ENCODE results near the gene TOMM20. TPM values are rescaled to one million over a fixed set of nuclear protein-coding genes. Genes with fewer than 3 reads are reported as not detected.

TOMM20 gene
- total and polyA plus RNA-seq, 2 of the 8 experiments (the other 6 are each of a cell fraction or from before 2014, with no cell fraction given), result 71.4 to 168 TPM

DNA sequence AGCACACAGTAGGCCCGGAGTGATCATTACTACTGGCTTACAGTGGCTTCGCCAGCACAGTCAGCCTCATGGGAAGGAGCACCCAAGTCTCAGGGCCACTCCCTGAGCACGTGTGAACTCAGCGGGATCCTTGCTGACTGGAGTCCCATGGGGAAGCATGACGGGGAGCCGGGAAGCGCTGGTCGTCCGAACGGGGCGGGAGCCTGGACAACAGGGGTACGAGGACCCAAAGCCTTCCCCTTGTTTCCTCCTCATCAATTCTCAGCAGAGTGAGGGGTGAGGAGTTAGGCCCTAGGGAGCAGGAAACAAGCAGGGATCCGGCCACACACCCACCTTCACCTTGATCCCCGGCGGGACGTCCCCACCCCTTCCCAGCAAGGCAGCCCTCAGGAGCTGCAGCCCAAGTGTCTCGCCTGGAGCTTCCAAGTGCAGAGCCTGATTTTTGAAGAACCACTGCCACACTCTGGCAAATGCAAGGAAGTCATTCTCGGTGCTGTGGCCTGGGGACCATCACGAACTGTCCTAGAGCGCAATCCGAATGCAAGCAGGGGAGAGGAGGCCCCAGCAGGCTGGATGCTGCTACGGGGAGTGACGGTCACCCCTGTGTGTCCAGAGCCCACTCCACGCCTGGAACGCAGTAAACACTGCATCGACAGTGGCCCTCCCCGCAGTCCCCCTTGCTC is 35.5 kb downstream of the TOMM20 start:
- peak overlapping the region; percentile 91 for H2AFZ ChIP-seq (ENCODE audit: low read length)
- H2BK15ac ChIP-seq (ENCODE audit: low read length), result peak overlapping the region; percentile 88; the same call in 1 of the 2 replicates
- FAIRE-seq (no peak), DNase-seq (ENCODE audit: low read depth in 1 of 2, low spot score in 2 of 2) (peak in 1 of 2 experiments; percentile 75)
- no peak overlapping the region; a peak in 2 of 7 replicates for H3K9ac ChIP-seq (replicated peaks in 1 of 4; ENCODE audit: extremely low read depth in 1 of 4, low read depth in 3 of 4, low read length in 3 of 4)
- H3K79me1 ChIP-seq (ENCODE audit: low read depth, low read length), result no peaks in the 10 kb centered on the region
- H3K14ac ChIP-seq (ENCODE audit: insufficient read length), result no peak overlapping the region
- no peaks in the 10 kb centered on the region for H3K27me3 ChIP-seq (replicated peaks in 1 of 4; ENCODE audit: control insufficient read depth in 3 of 4, extremely low read depth in 1 of 4, insufficient read depth in 3 of 4, low read length in 3 of 4)
- no peak overlapping the region for H4K5ac ChIP-seq (ENCODE audit: insufficient read length, low read depth, low read length)
- no peak overlapping the region for H3K23ac ChIP-seq (ENCODE audit: insufficient read length)
- H3K4me3 ChIP-seq (ENCODE audit: extremely low read depth in 1 of 4, insufficient read depth in 2 of 4, low read depth in 3 of 4, low read length in 4 of 4), result peak overlapping the region in 3 of 4 experiments; percentile 20 to 46 (median 33); a peak in 5 of 8 replicates
- H3K36me3 ChIP-seq (ENCODE audit: control insufficient read depth in 2 of 4, insufficient read depth in 4 of 4, low read length in 3 of 4), result no peaks in the 10 kb centered on the region
- H2AK5ac ChIP-seq (ENCODE audit: low read depth, low read length), result no peak overlapping the region
- no peaks in the 10 kb centered on the region; the same call in 1 of the 2 replicates for H3K23me2 ChIP-seq (ENCODE audit: low read depth, low read length)
- POLR2A ChIA-PET (ENCODE audit: partially characterized antibody), result interaction anchor here (0.9 to 2.1 kb wide), 7 partner anchors 9 to 123 kb away, joined by 3 to 6 read pairs (median 4); no protein-coding TSS in a partner anchor
- WGBS, 2 experiments (ENCODE audit: extremely low coverage in 1 of 2, insufficient coverage in 1 of 2, insufficient read length in 1 of 2, insufficient replicate concordance in 2 of 2, low coverage in 1 of 2, low lambda C conversion rate in 2 of 2, missing lambda C conversion rate in 1 of 2), result 58% methylated on average over 27 of the region's 27 CpGs; no CpG with 5 or more reads in 1 of the 2 experiments
- H2BK5ac ChIP-seq (ENCODE audit: low read depth, low read length), result peak overlapping the region; percentile 76; the same call in 1 of the 2 replicates
- no peaks in the 10 kb centered on the region for H4K20me1 ChIP-seq (replicated peaks in 1 of 2; ENCODE audit: control insufficient read depth in 1 of 2, insufficient read depth in 2 of 2, low read length in 2 of 2)
- H3K79me2 ChIP-seq (ENCODE audit: control insufficient read depth in 1 of 2, insufficient read depth in 2 of 2, low read length in 2 of 2), result no peaks in the 10 kb centered on the region
- CTCF ChIA-PET (ENCODE audit: partially characterized antibody), result interaction anchor here (0.5 to 8.5 kb wide), 45 partner anchors 10 to 968 kb away, joined by 3 to 68 read pairs (median 3); partner anchors contain the start of gene RBM34
- peak overlapping the region; percentile 58 for H4K91ac ChIP-seq (replicated peaks; ENCODE audit: insufficient read length, low read length)
- H3K4me1 ChIP-seq (replicated peaks in 1 of 4; ENCODE audit: control insufficient read depth in 3 of 4, insufficient read depth in 4 of 4, low read length in 3 of 4), result peaks cover 2 to 24% (median 20%) of the 10 kb centered on the region in 4 experiments
- peak overlapping the region; percentile 25 for H2BK120ac ChIP-seq (replicated peaks; ENCODE audit: low read depth, low read length)
- H3K27ac ChIP-seq (ENCODE audit: low read depth, low read length), result no peak overlapping the region
- H3K18ac ChIP-seq (ENCODE audit: extremely low read depth, low read length), result peak overlapping the region; percentile 80
- no peak overlapping the region; the same call in 1 of the 2 replicates for H4K8ac ChIP-seq (ENCODE audit: extremely low read depth, insufficient read depth, low read length)
- peak overlapping the region; percentile 1 to 66; a peak in 3 of 4 replicates for H3K4me2 ChIP-seq (ENCODE audit: insufficient read depth in 1 of 2, low read depth in 2 of 2, low read length in 2 of 2)
- H2BK12ac ChIP-seq (ENCODE audit: low read depth, low read length), result peak overlapping the region; percentile 96
- no peaks in the 10 kb centered on the region for H3K9me3 ChIP-seq (ENCODE audit: insufficient read depth in 2 of 2, low read depth in 1 of 2, low read length in 1 of 2)
- peak overlapping the region; percentile 35 for H3K4ac ChIP-seq (replicated peaks; ENCODE audit: insufficient read length, low read depth, low read length)
- no peak overlapping the region for H3K56ac ChIP-seq (replicated peaks; ENCODE audit: insufficient read length, low read depth, low read length)
- peak overlapping the region; percentile 98 for H2BK20ac ChIP-seq (ENCODE audit: low read length)
- TF ChIP-seq, protein P1, sequence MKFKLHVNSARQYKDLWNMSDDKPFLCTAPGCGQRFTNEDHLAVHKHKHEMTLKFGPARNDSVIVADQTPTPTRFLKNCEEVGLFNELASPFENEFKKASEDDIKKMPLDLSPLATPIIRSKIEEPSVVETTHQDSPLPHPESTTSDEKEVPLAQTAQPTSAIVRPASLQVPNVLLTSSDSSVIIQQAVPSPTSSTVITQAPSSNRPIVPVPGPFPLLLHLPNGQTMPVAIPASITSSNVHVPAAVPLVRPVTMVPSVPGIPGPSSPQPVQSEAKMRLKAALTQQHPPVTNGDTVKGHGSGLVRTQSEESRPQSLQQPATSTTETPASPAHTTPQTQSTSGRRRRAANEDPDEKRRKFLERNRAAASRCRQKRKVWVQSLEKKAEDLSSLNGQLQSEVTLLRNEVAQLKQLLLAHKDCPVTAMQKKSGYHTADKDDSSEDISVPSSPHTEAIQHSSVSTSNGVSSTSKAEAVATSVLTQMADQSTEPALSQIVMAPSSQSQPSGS (IDR thresholded peaks at IDR 0.05; ENCODE audit: low read length), result 0 out of 2 replicates have a peak, but pooled peaks have one; percentile 23
- TF ChIP-seq, protein P2, sequence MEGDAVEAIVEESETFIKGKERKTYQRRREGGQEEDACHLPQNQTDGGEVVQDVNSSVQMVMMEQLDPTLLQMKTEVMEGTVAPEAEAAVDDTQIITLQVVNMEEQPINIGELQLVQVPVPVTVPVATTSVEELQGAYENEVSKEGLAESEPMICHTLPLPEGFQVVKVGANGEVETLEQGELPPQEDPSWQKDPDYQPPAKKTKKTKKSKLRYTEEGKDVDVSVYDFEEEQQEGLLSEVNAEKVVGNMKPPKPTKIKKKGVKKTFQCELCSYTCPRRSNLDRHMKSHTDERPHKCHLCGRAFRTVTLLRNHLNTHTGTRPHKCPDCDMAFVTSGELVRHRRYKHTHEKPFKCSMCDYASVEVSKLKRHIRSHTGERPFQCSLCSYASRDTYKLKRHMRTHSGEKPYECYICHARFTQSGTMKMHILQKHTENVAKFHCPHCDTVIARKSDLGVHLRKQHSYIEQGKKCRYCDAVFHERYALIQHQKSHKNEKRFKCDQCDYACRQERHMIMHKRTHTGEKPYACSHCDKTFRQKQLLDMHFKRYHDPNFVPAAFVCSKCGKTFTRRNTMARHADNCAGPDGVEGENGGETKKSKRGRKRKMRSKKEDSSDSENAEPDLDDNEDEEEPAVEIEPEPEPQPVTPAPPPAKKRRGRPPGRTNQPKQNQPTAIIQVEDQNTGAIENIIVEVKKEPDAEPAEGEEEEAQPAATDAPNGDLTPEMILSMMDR (IDR thresholded peaks at IDR 0.05; ENCODE audit: control extremely low read depth in 1 of 3, insufficient read depth in 1 of 3, low read depth in 1 of 3, low read length in 3 of 3), result peak; percentile 63 to 76 (median 68)
- TF ChIP-seq HDAC6 (IDR thresholded peaks at IDR 0.05; ENCODE audit: low read depth, low read length) (no peak), ASH2L (IDR thresholded peaks at IDR 0.05; ENCODE audit: low read length) (peak; percentile 32), RFX5 (IDR thresholded peaks at IDR 0.05; ENCODE audit: borderline replicate concordance, low read depth, low read length) (no peak), RAD21 (IDR thresholded peaks at IDR 0.05 in 1 of 2, conservative IDR thresholded peaks at IDR 0.05 in 1 of 2; ENCODE audit: low read depth in 2 of 2, low read length in 2 of 2) (peak; percentile 91 to 93)

Measured in H1 (cell line).